Ovary (tissue), 3 donors: Measurements from ENCODE around the gene GUCY2D.

Experiments used
- POLR2A ChIP-seq: fragments of 450-650 bp; IDR thresholded peaks from one replicate; pipeline ENCODE4 v1.6.1; 2017; ENCODE audit warnings: antibody characterized with exemption, mild to moderate bottlenecking, moderate library complexity
- TF ChIP-seq, protein P1 (sequence below), 3 donors: fragments of 450-650 bp in 2 of 3; fragments of 200-600 bp in 1 of 3; IDR thresholded peaks; one replicate each; pipeline versions ENCODE4 v1.5.1 to v1.8.0; 2016 to 2022; ENCODE audit warnings: antibody characterized with exemption in 3 of 3, mild to moderate bottlenecking in 1 of 3
- donor health status: DM: no; HTN: no; CAD: no.

DNA sequence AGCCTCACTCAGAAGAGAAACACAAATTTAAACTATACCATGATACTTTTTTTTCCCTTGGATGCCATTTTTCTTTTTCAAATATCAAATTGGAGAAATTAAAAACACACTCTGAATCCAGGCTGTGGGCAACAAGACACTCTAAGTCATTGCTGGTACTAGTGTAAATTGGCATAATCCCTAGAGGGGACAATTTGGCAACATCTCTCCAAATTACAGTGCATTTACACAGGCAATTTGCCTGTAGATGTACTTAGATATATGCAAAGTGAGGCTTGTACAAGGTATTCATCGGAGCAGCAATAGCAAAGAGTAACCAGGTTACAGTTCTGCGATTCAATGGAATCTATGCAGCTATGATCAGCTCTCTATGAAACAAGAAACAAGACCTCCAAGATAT is 6.7 kb upstream of the GUCY2D start:
- TF ChIP-seq, protein P1, sequence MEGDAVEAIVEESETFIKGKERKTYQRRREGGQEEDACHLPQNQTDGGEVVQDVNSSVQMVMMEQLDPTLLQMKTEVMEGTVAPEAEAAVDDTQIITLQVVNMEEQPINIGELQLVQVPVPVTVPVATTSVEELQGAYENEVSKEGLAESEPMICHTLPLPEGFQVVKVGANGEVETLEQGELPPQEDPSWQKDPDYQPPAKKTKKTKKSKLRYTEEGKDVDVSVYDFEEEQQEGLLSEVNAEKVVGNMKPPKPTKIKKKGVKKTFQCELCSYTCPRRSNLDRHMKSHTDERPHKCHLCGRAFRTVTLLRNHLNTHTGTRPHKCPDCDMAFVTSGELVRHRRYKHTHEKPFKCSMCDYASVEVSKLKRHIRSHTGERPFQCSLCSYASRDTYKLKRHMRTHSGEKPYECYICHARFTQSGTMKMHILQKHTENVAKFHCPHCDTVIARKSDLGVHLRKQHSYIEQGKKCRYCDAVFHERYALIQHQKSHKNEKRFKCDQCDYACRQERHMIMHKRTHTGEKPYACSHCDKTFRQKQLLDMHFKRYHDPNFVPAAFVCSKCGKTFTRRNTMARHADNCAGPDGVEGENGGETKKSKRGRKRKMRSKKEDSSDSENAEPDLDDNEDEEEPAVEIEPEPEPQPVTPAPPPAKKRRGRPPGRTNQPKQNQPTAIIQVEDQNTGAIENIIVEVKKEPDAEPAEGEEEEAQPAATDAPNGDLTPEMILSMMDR (IDR thresholded peaks at IDR 0.05), result no peak
- TF ChIP-seq POLR2A, result no peak
